ENCODE measurements around the gene MKS1.

DNA sequence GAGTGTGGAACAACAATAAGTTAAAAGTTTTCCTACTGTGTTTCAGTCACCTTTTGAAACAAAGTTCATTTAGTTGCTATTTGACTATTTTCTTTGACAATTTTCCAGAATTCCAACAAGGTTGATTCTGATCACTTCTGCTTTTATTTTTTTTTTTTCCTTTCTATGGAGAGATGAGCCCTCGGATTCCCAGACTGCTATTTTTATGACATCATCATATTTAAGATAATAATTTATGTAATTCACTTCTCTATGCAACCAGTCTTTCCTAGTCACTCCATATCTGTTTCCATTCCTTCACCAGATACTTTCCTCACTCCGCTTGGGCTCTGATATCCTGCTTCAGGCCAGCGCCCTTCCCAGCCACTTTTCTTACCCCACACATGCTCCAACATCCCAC lies 44.2 kb downstream of the MKS1 start:
- TF ChIP-seq, protein P1, sequence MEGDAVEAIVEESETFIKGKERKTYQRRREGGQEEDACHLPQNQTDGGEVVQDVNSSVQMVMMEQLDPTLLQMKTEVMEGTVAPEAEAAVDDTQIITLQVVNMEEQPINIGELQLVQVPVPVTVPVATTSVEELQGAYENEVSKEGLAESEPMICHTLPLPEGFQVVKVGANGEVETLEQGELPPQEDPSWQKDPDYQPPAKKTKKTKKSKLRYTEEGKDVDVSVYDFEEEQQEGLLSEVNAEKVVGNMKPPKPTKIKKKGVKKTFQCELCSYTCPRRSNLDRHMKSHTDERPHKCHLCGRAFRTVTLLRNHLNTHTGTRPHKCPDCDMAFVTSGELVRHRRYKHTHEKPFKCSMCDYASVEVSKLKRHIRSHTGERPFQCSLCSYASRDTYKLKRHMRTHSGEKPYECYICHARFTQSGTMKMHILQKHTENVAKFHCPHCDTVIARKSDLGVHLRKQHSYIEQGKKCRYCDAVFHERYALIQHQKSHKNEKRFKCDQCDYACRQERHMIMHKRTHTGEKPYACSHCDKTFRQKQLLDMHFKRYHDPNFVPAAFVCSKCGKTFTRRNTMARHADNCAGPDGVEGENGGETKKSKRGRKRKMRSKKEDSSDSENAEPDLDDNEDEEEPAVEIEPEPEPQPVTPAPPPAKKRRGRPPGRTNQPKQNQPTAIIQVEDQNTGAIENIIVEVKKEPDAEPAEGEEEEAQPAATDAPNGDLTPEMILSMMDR (IDR thresholded peaks at IDR 0.05): no peak
- TF ChIP-seq POLR2A (IDR thresholded peaks at IDR 0.05) (no peak), POLR2AphosphoS5 (IDR thresholded peaks at IDR 0.05) (no peak), EP300 (IDR thresholded peaks at IDR 0.05) (no peak)
